ENCODE measurements around the gene CLCN5.

CLCN5 gene

DNA sequence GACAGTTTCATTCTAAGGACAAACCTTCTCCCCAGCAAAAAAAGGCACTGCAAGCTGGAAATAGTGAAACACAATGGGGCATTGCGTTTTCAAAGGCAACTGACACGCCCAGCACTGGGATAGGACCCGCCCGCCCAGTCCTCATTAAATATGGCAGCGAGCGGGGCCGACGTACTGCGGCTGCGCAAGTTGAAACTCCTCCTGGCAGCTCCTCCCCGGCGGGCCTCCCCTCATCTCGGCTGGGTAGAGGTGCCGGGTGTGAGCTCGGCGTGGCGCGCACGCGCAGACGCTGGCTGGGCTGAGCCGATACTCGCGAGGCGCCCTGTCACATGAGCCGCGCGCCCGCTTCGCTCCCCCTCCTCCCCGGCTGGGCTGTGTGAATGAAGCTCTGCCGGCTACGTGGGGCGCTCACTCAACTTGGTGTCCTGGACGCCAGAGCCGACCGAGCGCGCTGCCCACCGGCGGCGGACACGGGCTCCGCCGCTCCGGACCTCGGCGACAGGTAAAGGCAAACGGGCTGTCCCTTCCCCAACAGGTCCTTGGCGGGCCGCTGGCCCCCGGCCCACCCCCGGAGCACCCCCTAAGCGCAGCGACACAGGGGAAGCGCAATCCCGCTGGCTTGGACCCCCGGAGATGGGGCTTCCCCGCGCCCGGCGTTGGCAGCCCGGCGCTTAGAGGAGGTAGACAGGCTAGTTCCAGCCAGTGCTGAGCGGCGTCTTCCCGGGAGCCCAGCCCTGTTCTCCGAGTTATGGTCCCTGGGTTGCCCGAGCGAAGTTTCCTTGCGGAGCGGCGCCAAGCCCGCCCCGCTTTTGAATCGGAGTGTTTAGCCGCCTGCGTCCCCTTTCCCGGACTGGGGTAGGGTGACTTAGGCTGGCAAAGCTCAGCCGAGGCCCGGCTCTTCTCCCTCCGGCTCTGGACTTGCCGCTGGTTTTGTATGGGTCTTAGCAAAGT is at the start of gene CLCN5:
Gene CLCN5, plus strand, starts transcription at position 306 of the 951 bp plus-strand sequence. CDS start 2,703 bp downstream, outside the sequence.
- peak; percentile 95 for DNase-seq (ENCODE audit: low spot score)

DNA sequence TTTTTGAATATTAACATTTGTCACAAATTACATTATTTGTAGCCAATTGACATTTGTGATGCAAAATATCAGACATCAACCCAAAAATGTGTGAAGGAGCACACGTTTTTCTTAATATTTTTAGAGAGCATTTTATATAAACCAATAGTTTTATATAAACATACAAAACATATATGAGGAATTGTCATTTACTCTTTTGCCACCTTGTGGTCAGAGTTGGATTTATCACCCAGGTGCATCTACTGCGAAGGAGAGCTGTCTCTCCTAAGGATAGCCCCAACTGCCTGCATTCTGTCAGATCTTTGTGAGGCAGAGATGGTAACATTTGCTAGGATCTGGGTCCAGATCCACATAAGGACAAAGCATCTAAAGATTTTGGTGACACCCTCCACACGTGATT is 45.6 kb upstream of the CLCN5 start:
- DNase-seq (ENCODE audit: low spot score) = peak; percentile 39

DNA sequence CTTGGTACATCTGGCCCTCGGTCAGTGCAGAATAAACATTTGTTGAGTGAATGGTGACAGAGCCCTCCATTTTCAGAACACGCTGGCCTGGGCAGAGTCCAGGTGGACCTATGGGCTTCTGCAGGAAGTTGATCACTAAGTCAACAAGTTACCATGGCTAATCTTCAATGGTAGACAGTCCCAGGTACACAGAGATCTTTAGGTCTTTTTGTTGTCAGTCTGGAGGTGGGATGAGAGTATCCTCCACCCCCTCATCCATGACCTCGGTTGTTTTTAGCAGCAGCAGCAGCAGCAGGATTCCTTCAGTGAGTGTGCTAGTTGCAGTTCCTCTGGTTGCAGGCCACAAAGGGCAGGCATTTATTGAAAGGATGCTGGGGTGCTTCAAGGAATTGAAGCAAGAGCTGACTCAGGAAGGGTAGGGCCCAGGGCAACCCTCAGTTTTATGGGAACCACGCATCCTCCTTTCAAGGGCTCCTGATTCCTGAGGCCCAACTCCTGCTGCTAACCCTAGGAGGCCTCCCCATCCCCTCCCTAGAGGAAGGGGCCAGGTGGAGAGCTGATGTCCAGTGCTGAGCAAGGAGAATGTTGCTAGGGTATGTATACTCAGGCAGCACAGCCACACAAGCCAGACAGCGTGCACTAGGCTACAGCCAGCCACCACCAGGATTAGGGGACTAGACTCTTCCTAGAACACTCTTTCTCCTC is 44.8 kb upstream of the CLCN5 start:
- no peak for DNase-seq (ENCODE audit: low spot score)

DNA sequence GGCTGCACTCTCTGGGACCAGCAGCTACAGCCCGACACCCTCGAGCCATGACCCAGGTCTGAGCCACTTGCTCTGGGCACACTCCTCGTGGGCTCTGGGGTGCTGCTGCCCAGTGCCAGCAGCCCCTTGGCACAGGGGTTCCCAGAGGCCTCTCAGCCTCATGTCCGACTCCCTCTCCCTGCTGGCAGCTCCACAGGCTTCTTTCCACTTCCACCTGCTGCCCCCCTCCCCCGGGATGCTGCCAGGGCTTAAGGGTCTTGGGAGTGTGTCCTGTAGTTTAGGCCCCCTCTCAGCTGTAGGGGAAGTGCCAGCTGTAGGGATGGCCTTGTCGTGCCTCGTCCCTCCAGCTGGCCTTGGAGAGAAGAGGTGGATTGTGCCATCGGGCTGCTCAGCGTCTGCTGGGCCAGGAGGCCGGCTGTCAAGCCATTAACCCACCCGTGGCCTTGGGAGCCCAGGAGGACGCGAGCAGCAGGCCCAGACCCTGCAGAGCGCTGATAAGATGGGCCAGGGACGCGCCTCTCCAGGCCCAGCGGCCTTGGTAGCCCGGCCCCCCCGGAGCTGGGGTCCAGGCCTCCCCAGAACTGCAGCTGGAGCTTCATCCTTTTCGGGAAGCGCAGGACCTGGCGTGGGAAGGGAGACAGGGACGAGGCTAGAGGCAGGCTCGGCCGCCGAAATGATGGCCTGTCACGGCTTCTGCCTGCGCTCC is 44.1 kb upstream of the CLCN5 start:
- no peak for DNase-seq (ENCODE audit: low spot score)

DNA sequence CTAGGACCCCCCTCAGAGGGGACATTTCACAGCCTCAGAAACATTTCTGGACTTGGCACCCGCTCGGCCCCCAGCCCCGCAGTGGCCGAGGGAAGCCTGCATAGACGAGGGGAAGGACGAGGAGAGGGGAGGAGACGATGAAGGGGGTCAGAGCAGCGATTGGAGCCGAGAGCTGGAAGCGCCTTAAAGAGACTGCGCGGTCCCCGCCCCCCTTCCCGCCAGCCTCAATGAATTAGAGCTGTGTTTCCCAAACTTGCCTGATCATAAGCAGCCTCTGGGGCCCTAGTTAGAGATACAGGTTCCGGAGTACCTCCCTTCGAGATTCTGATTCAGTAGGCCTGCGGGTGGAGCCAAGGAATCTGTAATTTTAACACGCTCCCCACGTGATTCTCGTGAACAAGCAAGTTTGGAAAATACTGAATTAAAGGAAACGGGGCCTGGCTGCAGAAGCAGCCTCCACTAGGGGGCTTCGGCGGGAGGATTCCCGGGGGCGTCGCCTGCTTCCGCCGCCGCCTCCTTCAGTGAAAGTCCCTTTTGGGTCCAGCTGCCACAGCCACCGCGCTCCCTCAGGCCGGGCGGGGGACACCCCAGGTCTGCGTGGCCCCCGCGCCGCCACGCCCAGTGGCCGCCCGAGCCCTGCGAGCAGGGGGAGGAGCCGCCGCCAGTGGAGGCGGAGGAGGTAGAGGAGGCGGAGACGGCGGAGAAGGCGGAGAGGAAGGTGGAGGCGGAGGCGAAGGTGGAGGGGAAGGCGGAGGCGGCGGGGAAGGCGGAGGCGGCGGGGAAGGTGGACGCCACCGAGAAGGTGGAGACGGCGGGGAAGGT is 43.4 kb upstream of the CLCN5 start, which contains the start of gene USP27X:
Gene USP27X, plus strand, starts transcription at position 651 of the 822 bp plus-strand sequence. CDS start 824 bp downstream, outside the sequence.
- peak; percentile 85 for DNase-seq (ENCODE audit: low spot score)

DNA sequence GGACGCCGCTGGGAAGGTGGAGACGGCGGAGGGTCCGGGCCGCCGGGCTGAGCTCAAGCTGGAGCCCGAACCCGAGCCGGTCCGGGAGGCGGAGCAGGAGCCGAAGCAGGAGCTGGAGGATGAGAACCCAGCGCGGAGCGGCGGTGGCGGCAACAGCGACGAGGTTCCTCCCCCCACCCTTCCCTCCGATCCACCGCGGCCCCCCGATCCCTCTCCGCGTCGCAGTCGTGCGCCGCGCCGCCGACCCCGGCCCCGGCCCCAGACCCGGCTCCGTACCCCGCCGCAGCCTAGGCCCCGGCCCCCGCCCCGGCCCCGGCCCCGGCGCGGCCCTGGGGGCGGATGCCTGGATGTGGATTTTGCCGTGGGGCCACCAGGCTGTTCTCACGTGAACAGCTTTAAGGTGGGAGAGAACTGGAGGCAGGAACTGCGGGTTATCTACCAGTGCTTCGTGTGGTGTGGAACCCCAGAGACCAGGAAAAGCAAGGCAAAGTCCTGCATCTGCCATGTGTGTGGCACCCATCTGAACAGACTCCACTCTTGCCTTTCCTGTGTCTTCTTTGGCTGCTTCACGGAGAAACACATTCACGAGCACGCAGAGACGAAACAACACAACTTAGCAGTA is 42.6 kb upstream of the CLCN5 start:
- DNase-seq (ENCODE audit: low spot score) = no peak

DNA sequence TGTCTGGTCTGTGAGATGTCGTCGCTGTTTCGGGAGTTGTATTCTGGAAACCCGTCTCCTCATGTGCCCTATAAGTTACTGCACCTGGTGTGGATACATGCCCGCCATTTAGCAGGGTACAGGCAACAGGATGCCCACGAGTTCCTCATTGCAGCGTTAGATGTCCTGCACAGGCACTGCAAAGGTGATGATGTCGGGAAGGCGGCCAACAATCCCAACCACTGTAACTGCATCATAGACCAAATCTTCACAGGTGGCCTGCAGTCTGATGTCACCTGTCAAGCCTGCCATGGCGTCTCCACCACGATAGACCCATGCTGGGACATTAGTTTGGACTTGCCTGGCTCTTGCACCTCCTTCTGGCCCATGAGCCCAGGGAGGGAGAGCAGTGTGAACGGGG is 41.7 kb upstream of the CLCN5 start:
- no peak for DNase-seq (ENCODE audit: low spot score)

DNA sequence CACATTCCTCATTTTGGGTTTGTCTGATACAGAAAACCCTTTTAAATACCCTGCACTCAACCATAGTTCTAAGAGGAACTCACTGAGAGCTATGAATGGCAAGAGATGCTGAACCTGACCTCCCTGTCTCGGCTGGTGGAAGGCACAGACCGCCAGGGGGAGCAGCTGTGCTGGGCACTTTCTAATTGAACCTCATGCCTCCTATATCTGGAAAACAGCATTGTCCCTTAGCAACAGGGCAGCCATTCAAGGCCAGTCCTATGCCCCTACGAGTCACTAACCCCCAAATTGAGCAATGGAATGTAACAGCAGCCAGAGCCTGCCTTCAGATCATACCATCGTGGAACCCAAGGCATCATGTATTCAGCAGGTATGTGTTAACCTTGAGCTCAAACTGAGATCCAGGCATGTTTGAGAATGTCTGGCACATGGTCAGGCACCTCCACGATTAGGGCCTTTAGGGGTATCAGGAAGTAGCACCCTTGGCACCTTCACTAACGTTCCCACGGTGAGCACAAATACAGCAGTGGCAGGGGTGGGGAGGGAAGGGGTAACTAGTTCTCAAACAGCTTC is 38.0 kb upstream of the CLCN5 start:
- DNase-seq (ENCODE audit: low spot score) = peak; percentile 66

DNA sequence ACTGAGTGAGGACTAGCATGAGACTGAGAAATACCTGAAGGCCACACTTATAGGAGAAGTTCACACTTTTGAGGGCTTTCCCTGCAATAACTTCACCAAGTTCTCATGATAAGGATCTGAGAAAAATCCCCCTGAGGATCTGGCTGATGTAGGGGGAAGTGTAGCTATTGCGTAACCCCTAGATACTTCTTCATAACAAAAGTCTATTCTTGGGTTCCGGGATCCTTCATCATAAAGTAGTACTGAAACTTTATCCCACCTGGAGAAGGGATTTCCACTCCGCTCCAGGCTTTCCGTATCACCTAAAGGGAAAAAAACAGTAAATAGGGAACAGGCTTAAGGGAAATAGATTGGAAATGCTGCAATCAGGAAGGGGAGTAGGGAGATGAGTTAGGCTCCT is 29.9 kb upstream of the CLCN5 start:
- no peak for DNase-seq (ENCODE audit: low spot score)

DNA sequence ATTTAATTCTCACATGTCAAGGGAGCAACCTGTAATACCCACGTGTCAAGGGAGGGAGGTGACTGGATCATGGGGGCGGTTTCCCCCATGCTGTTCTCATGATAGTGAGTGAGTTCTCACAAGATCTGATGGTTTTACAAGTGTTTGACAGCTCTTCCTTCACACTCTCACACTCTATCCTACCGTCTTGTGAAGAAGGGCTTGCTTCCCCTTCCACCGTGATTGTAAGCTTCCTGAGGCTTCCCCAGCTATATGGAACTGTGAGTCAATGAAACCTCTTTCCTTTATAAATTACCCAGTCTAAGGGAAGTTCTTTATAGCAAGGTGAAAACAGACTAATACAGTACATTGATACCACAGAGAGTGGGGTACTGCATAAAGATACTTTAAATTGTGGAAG is 25.4 kb upstream of the CLCN5 start:
- DNase-seq (ENCODE audit: low spot score) = no peak

DNA sequence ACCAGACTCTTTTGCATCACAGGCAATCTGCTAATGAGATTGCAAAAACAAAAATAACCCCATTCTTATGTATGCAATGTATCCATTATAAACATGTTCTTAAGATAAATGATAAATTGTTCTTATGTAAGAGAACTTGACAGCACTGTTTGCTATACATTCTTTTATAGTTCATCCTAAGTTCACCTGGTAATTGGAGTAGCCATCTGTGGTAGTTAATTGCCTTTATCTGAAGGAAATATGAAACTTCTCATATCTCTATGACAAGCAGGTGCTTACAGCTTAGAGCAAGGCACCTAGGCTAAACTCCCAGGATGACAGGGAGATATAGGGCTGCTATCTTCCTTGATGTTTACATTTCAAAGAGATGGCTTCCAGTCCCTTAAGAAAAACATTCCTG is 21.3 kb upstream of the CLCN5 start:
- no peak for DNase-seq (ENCODE audit: low spot score)

DNA sequence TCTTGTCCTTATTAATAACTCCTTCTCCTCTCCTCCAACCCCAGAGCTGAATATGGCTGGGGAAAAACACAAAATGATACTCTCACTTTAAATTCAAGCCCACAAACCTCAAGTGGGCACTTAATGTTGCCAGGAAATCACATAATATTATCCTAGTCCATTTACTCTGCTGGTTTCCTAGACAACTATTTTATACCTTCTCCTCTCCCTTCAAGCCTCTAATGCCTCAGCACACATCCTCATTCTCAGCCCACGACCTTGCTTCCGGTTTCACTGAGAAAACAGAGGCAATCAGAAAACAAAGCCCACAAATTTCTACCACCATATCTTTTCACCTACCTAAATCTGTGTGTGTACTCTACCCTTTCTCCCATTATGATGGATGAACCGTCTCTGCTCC is 12.1 kb upstream of the CLCN5 start:
- DNase-seq (ENCODE audit: low spot score) = no peak

DNA sequence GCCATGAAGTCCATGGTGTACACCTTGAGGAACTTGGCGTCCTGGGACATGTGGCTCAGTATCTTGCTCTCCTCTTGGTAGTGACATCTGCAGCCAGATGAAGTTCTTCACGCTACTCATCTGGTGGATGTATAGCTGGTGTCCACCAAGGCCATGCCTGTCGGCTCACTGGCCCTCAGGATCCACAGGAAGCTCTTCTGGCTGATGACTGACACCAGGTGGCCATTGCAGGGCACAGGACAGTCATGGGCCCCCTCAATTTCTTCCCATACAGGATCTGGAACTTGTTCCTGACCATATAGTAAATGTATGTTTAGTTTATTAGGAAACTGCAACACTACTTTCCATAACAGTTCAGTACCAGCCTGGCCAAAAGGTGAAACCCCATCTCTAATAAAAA is 10.3 kb upstream of the CLCN5 start:
- no peak for DNase-seq (ENCODE audit: low spot score)

DNA sequence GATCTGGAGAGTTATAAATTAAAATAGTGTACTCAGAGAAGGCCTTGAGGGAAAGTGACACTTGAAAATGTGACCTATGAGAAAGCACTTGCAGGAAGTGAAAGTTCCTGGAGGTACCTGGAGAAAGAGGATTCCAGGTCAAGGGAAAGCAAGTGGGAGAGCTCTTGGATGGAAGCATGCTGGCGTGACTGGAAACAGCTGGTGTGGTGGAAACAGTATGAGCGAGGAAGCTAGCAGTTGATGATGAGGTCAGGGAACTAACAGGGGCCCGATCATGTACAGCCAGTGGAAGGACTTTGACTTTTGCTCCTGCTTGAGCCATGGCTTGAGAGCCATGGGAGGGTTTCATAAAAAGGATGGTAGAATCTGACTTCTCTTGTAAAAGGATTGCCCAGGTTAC is 9.5 kb upstream of the CLCN5 start:
- DNase-seq (ENCODE audit: low spot score) = no peak

DNA sequence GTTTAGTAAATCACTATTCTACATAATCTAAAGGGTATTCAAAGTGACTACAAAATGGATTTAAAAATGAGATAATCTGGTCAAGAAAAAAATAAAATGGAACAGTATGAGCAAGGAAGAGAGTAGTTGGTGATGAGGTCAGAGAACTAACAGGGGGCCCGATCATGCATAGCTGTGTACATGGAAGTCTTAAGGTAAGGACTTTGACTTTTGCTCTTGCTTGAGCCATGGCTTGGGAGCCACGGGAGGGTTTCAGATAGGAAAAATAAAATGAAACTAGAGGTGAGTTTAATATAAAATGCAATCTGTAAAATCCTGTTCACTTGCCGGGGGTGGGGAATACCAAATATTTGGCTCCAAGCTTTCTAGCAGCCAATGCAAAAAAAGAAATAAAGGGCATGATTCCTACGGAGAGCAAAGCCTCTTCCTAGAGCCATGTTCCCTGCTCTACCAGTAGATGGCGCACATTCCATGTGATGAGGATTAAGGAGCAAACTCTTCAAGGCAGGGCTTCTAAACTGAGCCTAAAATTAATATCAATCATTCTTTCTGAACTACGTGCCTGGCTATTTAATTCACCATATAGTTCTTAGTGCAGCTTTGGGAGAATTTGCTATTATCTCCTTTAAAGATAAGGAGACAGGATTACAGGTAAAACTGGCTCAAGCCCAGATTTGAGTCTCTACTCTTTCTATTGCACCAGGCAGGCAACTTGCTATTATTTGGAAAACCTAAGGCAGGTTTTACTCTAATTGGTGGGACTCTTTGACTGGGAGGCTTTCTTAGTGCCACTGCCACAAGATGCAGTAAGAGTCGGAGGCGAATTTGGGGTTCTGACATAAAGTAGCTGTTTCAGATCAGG is 6.8 kb upstream of the CLCN5 start:
- peak; percentile 67 for DNase-seq (ENCODE audit: low spot score)

DNA sequence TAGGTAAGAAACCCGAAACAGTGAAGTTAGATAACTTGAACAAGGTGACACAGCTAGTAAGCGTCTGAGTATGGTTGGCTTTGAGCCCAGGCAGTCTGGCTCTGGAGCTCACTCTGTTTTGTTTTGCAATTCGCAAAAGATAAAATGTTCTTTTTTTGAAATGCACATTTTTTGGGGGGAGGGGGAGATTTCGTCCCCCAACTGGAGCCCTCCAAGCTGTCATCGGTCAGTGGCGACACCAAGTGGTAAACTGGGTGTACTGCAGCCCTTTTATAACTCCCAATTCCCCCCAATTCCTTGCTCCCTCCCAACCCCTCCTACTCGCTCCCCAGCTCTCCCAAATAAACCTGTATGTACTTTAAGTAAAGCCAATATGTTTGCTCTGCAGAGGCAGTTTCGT is 2.8 kb upstream of the CLCN5 start:
- peak; percentile 14 for DNase-seq (ENCODE audit: low spot score)

DNA sequence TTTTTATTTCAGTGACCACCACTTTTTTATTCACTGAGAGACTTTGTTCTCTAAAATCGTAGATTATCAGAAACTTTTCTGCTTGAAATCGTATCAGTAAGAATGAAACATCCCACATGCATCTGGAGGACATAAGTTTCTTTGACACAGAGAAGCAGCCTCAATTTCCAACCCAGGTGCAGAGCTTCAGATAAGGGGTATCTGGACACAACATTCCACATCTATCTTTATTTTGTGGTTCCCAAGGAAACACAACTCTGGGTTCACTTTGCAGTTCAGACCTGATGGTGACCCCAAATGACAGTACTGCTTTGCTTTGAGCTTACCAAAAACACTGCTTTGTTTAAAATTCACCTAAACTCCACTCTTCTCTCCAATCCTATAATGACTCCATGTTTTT is 1.3 kb upstream of the CLCN5 start:
- no peak for DNase-seq (ENCODE audit: low spot score)

DNA sequence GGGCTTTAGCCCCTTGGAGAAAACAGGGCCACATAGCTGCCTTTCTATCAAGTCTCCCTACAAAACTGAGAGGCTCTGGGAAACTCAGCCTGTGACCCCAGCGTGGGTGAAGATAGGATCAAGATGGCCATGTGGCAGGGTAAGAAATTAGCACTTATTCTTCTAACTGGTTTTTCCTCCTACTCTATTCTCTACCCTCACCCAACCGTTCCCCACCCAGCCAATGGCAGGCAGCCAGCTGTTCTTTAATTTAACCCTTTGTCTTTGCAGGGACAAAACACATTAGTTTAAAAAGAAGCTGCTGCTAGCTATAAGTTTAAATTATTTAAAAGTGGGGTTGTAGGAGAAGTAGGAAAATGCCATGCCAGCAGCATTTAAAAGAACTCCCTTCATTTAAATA is 2.8 kb downstream of the CLCN5 start:
- no peak for DNase-seq (ENCODE audit: low spot score)

DNA sequence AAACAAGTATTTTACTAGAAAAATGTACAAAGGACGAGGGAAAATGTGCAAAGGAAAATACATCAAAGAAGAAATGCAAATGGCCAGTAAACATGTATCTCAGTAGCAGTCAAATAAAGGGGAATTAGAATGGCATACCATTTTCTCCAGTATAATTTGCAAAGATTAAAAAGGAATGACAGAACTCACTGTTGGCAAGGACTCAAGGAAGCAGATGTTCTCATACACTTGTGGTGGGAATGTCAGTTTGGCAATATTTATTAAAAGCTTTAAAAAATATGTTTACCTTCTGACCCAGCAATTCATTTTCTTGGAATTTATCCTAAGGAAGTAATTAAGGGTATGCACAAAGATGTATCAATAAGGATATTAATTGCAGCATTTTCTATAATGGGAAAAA is 7.6 kb downstream of the CLCN5 start:
- no peak for DNase-seq (ENCODE audit: low spot score)

DNA sequence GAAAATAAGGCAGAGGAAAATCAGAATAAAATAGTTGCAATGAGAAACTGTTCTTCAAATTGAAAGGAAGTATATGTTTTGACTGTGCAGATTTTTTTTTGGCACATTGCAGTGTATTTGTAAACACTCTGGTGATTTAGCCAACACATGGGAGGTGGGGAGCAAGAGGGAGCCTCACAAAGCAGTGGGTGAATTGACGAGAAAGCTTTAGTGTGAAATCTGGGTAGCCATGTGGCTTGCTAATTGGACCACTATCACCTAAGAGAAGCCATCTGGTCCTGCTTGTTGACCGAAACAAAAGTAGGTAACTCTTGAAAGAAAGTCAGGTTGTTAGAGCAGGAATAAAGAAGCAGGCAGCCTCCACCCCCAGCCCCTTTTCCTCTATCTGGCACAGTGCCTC is 10.4 kb downstream of the CLCN5 start:
- no peak for DNase-seq (ENCODE audit: low spot score)

Data from kidney tubule cell (primary cell).